ENCODE results near the gene ALDH5A1. TPM values are rescaled to one million over a fixed set of nuclear protein-coding genes. Genes with fewer than 3 reads are reported as not detected.

Gene ALDH5A1
- total RNA-seq, 4 donors from 2014 or later, result 7.8 to 12.0 (median 11.5) TPM

DNA sequence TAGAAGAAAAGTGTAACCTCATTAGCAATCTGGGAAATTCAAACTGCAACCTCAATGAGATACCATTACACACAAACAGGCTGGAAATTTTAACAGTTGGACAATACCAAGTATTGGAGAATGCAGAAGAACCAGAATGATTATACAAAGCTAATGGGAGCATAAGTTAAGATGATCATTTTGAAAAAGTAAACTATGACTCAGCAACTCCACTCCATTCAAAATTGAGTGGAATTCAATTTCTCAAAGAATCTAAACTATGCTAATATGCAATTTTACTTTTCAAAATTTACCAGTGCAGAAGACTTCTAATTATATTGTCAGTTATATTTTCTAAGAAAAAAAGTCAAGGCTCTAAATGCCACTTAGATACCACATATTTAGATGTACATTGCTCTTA is 22.6 kb upstream of the ALDH5A1 start:
- no peak for DNase-seq (ENCODE audit: low spot score in 2 of 2)
- Histone ChIP-seq H3K36me3 (peaks cover 0 to 4% (median 0%) of the 10 kb centered on the region in 3 donors), H3K27ac (no peak overlapping the region), H3K4me1 (no peaks in the 10 kb centered on the region), H3K27me3 (no peaks in the 10 kb centered on the region), H3K9me3 (no peaks in the 10 kb centered on the region), H3K4me3 (no peak overlapping the region)
- TF ChIP-seq POLR2A (IDR thresholded peaks at IDR 0.05), result no peak
- TF ChIP-seq, protein P1, sequence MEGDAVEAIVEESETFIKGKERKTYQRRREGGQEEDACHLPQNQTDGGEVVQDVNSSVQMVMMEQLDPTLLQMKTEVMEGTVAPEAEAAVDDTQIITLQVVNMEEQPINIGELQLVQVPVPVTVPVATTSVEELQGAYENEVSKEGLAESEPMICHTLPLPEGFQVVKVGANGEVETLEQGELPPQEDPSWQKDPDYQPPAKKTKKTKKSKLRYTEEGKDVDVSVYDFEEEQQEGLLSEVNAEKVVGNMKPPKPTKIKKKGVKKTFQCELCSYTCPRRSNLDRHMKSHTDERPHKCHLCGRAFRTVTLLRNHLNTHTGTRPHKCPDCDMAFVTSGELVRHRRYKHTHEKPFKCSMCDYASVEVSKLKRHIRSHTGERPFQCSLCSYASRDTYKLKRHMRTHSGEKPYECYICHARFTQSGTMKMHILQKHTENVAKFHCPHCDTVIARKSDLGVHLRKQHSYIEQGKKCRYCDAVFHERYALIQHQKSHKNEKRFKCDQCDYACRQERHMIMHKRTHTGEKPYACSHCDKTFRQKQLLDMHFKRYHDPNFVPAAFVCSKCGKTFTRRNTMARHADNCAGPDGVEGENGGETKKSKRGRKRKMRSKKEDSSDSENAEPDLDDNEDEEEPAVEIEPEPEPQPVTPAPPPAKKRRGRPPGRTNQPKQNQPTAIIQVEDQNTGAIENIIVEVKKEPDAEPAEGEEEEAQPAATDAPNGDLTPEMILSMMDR (IDR thresholded peaks at IDR 0.05), result no peak
- no peak for TF ChIP-seq EP300 (IDR thresholded peaks at IDR 0.05)

DNA sequence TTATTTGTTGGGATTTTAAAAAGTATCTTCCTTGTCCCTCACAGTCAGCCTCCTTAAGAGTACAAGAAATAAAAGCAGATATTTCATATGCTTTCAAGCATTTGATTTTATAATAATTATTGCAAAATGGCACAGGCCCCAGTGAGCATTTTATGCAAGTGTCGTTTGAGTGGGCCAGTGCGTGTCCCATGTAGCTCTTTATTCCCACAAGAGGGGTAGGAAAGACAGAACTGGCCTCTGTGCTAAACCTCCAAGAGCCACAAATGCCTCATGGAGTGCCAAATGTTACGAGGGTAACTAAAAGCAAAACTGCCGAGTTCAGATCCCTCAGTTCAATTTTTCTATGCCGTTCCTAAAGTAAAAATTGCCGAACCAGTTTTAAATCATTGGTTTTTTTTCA is 18.1 kb upstream of the ALDH5A1 start:
- Histone ChIP-seq H3K27ac (no peak overlapping the region), H3K4me1 (no peaks in the 10 kb centered on the region), H3K36me3 (peaks cover 0 to 4% (median 0%) of the 10 kb centered on the region in 3 donors), H3K27me3 (no peaks in the 10 kb centered on the region), H3K9me3 (no peaks in the 10 kb centered on the region), H3K4me3 (no peak overlapping the region)
- no peak for DNase-seq (ENCODE audit: low spot score in 2 of 2)
- no peak for TF ChIP-seq POLR2A (IDR thresholded peaks at IDR 0.05)
- TF ChIP-seq, protein P1 (IDR thresholded peaks at IDR 0.05), result no peak
- no peak for TF ChIP-seq EP300 (IDR thresholded peaks at IDR 0.05)
- WGBS, 2 donors, result 76 to 86% methylated on average over 6 of the region's 6 CpGs

DNA sequence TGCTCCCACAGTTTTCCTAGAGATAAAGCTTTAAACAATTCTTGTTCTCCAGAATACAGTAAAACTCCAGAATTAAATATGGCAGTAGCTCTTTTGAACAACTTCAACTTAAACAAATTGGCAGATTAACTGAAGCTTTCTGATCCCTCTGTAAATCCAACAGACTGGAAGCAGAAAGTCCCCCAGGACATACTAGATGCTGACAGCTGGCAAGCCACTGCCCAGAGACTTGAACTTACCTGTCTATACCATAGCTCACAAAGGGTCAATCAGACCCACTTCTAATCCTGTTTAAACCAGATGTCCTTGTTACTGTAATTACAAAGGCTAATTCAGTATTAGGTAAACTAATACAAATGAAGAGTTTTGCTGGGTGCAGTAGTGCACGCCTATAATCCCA is 17.7 kb upstream of the ALDH5A1 start:
- TF ChIP-seq POLR2A (IDR thresholded peaks at IDR 0.05), result no peak
- TF ChIP-seq, protein P1 (IDR thresholded peaks at IDR 0.05), result no peak
- no peak for TF ChIP-seq EP300 (IDR thresholded peaks at IDR 0.05)
- no peak overlapping the region for H3K4me3 ChIP-seq

DNA sequence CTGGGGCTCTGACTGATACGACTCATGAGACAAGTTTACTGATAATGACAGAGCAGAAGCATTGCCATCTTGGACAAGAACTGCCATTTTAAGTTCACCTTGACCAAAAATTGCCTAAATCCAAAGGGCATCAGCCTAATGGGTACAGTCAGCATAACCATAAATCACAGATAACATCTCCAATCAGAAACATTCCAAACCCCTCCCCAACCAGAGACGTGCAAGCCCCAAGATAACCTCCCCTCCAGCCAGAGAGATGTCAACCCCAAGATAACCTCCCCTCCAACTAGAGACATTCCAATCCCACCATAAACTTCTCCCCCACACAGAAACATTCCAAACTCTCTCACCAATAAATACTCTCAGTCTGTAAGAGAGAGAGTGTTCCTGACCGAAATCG is 15.9 kb upstream of the ALDH5A1 start:
- Histone ChIP-seq H3K4me1 (no peaks in the 10 kb centered on the region), H3K27ac (no peak overlapping the region), H3K9me3 (no peaks in the 10 kb centered on the region), H3K27me3 (no peaks in the 10 kb centered on the region), H3K4me3 (no peak overlapping the region), H3K36me3 (peaks cover 0 to 4% (median 0%) of the 10 kb centered on the region in 3 donors)
- TF ChIP-seq EP300 (IDR thresholded peaks at IDR 0.05) (no peak), POLR2A (IDR thresholded peaks at IDR 0.05) (no peak)
- TF ChIP-seq, protein P1 (IDR thresholded peaks at IDR 0.05), result no peak
- DNase-seq (ENCODE audit: low spot score in 2 of 2), result no peak
- 71 to 73% methylated on average over 4 of the region's 4 CpGs for WGBS, 2 donors

More for the DNA sequence above, 17.7 kb upstream of the ALDH5A1 start:
- Histone ChIP-seq H3K27me3 (no peaks in the 10 kb centered on the region), H3K27ac (no peak overlapping the region), H3K9me3 (no peaks in the 10 kb centered on the region), H3K4me1 (no peaks in the 10 kb centered on the region), H3K36me3 (peaks cover 0 to 4% (median 0%) of the 10 kb centered on the region in 3 donors)
- 89 to 100% methylated on average over 1 of the region's 1 CpG for WGBS, 2 donors
- DNase-seq (ENCODE audit: low spot score in 2 of 2), result no peak

DNA sequence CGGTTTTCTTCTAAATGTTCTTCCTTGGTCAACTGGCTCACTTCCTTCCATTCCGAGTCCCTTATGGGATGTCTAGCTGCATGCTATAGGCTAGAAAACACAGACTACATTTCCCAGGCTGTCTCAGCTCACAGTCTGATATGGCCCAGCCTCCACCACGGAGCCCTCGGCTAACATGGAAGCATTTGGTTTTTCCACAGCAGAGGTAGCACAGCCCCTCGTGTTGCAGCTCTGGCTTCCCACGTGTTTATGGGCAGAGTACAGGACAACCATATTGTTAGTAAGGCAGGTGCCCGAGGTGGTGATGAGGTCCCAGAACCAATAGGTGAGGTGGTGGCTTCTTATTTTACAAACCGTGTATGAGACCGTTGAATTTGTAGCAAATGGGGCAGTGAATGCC is 14.1 kb upstream of the ALDH5A1 start:
- DNase-seq (ENCODE audit: low spot score in 2 of 2), result no peak
- WGBS, 2 donors, result 83 to 90% methylated on average over 8 to 9 of the region's 9 CpGs
- Histone ChIP-seq H3K4me3 (no peak overlapping the region), H3K27me3 (no peaks in the 10 kb centered on the region), H3K27ac (no peak overlapping the region), H3K9me3 (no peaks in the 10 kb centered on the region), H3K36me3 (peaks cover 0 to 4% (median 0%) of the 10 kb centered on the region in 3 donors), H3K4me1 (no peaks in the 10 kb centered on the region)
- TF ChIP-seq, protein P1 (IDR thresholded peaks at IDR 0.05), result no peak
- TF ChIP-seq POLR2A (IDR thresholded peaks at IDR 0.05), result no peak
- TF ChIP-seq EP300 (IDR thresholded peaks at IDR 0.05), result no peak

All from tibial nerve (tissue), 4 donors.